KOPT-K1 (cell line): ENCODE data around the gene PANK1.
"Not testable (repeated sequence)": the region's sequence is repeated elsewhere in the genome, so short reads cannot be mapped to it uniquely, and the experiment has no call there.

Experiments used
- H3K27ac ChIP-seq: fragments of 200-600 bp; sonication (generic); 2 replicates; pipeline ENCODE4 v1.5.1; 2016; ENCODE audit warnings: antibody characterized with exemption, mild to moderate bottlenecking, low read depth, low read length; ENCODE audit not compliant: poor library complexity, severe bottlenecking
- H3K36me3 ChIP-seq: fragments of 200-600 bp; sonication (generic); 2 replicates; pipeline ENCODE4 v1.5.1; 2017; ENCODE audit warnings: antibody characterized with exemption, mild to moderate bottlenecking, low read length, moderate library complexity; ENCODE audit not compliant: insufficient read depth
- H3K9me3 ChIP-seq: fragments of 200-600 bp; sonication (generic); 2 replicates; pipeline ENCODE4 v1.5.1; 2017; ENCODE audit warnings: antibody characterized with exemption, low read length, mild to moderate bottlenecking; ENCODE audit not compliant: insufficient read depth, poor library complexity, severe bottlenecking

The PANK1 gene

DNA sequence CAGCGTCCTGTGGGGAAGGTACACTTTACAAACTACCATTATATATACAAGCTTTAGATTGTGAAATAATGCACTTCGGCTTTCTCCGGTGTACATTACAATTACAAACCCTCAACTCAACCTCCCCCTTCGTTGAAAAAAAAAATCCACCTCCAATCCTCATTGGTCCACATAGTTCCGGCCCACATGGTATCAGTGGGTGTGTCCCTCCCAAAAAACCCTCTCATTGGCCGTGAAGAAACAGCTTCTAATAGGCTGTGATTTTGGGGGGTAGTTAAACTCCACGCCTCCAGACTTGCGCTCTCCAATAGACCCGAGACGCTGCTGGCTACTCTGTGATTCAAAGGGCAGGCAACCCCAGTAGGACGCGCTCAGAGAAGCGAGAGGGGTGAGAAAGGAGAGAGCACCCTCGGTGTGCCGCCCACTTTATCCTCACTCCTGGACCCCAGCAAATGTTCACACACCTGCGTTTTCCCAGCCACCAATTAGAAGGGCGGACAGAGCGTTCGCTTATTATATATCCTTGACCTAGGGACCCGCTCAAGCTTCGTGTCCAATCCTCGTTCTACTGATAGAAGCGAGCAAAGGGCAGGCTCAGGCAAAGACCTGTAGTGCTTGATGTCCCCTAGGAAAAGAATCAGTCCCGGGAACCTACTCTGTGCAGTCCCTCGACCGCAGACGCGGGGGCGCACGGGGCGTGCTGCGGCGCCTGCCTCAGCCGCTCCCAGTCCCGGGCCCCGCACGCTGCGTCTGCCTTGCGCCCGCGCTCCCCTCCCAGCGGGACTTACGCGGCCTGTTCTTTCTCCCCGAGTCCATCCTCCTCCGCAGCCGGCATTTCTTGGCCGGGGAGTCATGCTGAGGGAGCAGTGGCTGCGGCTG is 991 bp downstream of the PANK1 start:
- peak overlapping the region; percentile 85 for H3K27ac ChIP-seq
- no peaks in the 10 kb centered on the region for H3K9me3 ChIP-seq
- peaks cover 7% of the 10 kb centered on the region; the same call in 1 of the 2 replicates for H3K36me3 ChIP-seq

GRCh38 chr10:89643431-89643811 is 1.6 kb downstream of the PANK1 start:
- Histone ChIP-seq H3K27ac (peak overlapping the region; percentile 85), H3K36me3 (peaks cover 11% of the 10 kb centered on the region; the same call in 1 of the 2 replicates), H3K9me3 (no peaks in the 10 kb centered on the region)

GRCh38 chr10:89642193-89642592 is 2.8 kb downstream of the PANK1 start:
- Histone ChIP-seq H3K36me3 (peaks cover 13% of the 10 kb centered on the region; the same call in 1 of the 2 replicates), H3K9me3 (no peaks in the 10 kb centered on the region), H3K27ac (no peak overlapping the region)

- H3K36me3 ChIP-seq = peaks cover 24% of the 10 kb centered on the region; the same call in 1 of the 2 replicates
- no peak overlapping the region for H3K27ac ChIP-seq
Measured at GRCh38 chr10:89640241-89640640, 4.8 kb downstream of the PANK1 start.

DNA sequence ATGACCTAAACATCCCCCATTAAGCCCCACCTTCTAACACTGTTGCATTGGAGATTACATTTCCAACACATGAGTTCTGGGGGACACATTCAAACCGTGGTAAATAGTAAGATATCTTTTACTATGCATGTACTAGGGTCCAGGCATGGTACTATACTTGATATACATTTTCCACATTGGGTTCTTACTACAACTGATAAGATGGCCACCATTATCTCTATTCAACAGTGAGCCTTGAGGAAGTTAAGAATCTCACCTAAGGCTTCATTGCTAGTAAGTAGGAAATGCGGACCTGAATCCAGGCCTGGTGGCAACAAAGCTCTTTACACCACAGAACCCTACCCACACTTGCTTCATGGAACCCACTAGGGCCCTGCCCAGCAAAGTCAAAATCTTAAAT is 5.7 kb downstream of the PANK1 start:
- H3K9me3 ChIP-seq = no peaks in the 10 kb centered on the region
- H3K36me3 ChIP-seq = peaks cover 31% of the 10 kb centered on the region
- H3K27ac ChIP-seq = no peak overlapping the region

More at GRCh38 chr10:89640241-89640640, 4.8 kb downstream of the PANK1 start:
- H3K9me3 ChIP-seq = no peaks in the 10 kb centered on the region

GRCh38 chr10:89637113-89637512 is 7.9 kb downstream of the PANK1 start:
- H3K27ac ChIP-seq = no peak overlapping the region
- H3K36me3 ChIP-seq = peaks cover 40% of the 10 kb centered on the region
- no peaks in the 10 kb centered on the region for H3K9me3 ChIP-seq

DNA sequence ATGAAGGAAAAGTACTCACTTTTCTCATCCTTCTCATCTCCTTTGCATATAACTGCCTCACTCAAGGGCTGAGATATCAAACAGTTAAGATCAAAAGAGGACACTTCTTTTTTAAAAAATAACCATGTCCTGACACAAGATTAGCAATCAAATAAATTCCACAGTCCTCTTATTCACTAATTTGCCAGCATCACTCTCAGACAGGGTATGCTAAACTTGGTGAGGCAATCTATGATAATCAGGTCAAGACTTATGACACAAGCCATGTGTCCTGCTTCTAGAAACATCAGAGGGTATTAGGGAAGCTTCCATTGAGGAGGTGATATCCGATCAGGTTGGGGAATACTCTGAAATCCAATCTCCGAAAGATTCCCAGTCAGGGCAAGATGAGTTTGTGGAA is 10.4 kb downstream of the PANK1 start:
- Histone ChIP-seq H3K9me3 (no peaks in the 10 kb centered on the region), H3K36me3 (peaks cover 35% of the 10 kb centered on the region), H3K27ac (no peak overlapping the region)

DNA sequence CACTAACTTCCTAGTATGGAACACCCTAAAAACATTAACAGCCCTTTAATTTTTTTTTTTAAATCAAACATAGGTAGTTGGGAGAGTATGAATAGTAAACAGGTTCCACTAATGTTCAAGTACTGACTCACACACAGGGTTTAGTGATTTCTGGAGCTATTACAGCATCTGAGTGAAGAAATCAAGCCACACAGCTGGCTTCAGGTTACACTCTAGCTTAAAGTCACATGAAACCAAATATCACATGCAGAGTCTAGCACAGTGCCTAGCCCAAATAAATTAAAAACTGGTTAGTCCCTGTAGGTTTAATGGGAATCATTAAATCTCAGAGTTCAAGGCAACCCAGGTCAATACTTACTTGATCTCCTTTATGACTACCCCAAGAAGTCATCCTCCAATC is 11.6 kb downstream of the PANK1 start:
- peaks cover 30% of the 10 kb centered on the region for H3K36me3 ChIP-seq
- H3K9me3 ChIP-seq = no peaks in the 10 kb centered on the region
- no peak overlapping the region for H3K27ac ChIP-seq

DNA sequence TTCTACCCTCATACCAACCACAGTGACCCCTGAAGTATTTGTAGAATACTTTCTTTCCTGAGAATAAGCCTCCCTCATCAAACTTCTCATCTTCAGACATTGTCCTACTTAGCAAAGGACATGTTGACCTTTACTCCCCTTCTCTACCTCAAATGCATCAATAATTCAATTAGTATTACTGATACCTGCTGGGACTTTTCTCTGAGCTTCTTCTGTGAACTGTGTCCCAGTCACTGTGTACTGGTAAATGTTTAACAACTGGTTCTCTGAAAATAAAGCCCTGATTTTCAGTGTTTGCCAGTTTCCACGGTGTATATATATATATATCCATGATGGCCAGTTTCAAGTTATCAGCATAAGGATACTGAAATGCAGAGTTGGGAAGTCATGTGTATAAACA is 12.2 kb downstream of the PANK1 start:
- Histone ChIP-seq H3K36me3 (peaks cover 30% of the 10 kb centered on the region), H3K27ac (no peak overlapping the region), H3K9me3 (no peaks in the 10 kb centered on the region)

GRCh38 chr10:89627830-89628229 is 17.2 kb downstream of the PANK1 start:
- H3K9me3 ChIP-seq = no peaks in the 10 kb centered on the region
- H3K36me3 ChIP-seq = 0 out of 2 replicates have a peak, but pooled peaks cover 5% of the 10 kb centered on the region
- no peak overlapping the region for H3K27ac ChIP-seq

- H3K9me3 ChIP-seq = peaks cover 15% of the 10 kb centered on the region
- H3K36me3 ChIP-seq = peaks cover 5% of the 10 kb centered on the region; the same call in 1 of the 2 replicates
- H3K27ac ChIP-seq = no peak overlapping the region
Measured at GRCh38 chr10:89625041-89625765, 19.8 kb downstream of the PANK1 start.

- peaks cover 17% of the 10 kb centered on the region for H3K9me3 ChIP-seq
- H3K36me3 ChIP-seq = peaks cover 5% of the 10 kb centered on the region; the same call in 1 of the 2 replicates
- H3K27ac ChIP-seq = no peak overlapping the region
Measured at GRCh38 chr10:89624020-89624419, 21.0 kb downstream of the PANK1 start.

GRCh38 chr10:89622151-89622550 is 22.9 kb downstream of the PANK1 start:
- H3K27ac ChIP-seq = no peak overlapping the region
- H3K36me3 ChIP-seq = peaks cover 5% of the 10 kb centered on the region; the same call in 1 of the 2 replicates
- H3K9me3 ChIP-seq = peaks cover 17% of the 10 kb centered on the region

DNA sequence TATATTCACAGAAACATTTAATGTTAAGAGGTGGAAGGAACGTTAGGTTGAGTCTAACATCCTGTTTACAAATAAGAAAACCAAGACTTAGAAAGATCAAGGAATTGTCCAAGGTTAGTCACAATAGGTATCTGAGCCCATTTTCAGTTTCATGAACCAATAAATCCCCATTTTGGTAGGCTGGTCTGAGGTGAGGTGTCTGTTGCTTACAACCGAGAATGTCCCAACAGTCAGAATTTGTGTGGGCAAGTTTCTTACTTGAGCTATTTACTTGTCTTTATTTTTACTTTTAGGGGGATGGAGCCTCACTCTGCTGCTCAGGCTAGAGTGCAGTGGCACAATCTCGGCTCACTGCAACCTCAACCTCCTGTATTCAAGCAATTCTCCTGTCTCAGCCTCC is 23.6 kb downstream of the PANK1 start:
- peaks cover 17% of the 10 kb centered on the region for H3K9me3 ChIP-seq
- H3K36me3 ChIP-seq = peaks cover 3% of the 10 kb centered on the region; the same call in 1 of the 2 replicates

DNA sequence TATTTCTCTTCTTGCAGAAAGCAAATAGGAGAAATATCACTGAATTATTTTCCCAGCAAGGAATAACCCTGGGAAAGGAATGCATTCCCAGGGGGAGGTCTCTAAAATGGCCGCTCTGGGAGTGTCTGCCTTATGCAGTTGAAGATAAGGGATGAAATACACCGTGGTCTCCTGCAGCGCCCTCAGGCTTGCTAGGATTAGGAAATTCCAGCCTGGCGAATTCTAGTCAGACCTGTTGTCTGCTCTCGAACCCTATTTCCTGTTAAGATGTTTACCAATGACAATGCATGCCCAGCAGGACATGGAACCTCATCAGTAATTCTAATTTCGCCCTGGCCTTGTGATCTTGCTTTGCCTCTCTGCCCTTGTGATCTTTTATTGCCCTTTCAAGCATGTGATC is 24.7 kb downstream of the PANK1 start:
- H3K27ac ChIP-seq, H3K36me3 ChIP-seq: not testable (repeated sequence)
- peaks cover 17% of the 10 kb centered on the region for H3K9me3 ChIP-seq

More for the DNA sequence above, 23.6 kb downstream of the PANK1 start:
- H3K27ac ChIP-seq = no peak overlapping the region
